Measurements from ENCODE around the gene ALPI. TPM values are rescaled to one million over a fixed set of nuclear protein-coding genes. Genes with fewer than 3 reads are reported as not detected.

The ALPI gene
- total and polyA plus RNA-seq, 10 of the 15 experiments (the other 5 are each of a cell fraction or from before 2014, with no cell fraction given): not detected

- POLR2A ChIA-PET: no interaction called here
- BruUV-seq (replicated peaks): no TSS peak
- TF ChIP-seq NRF1 (conservative IDR thresholded peaks at IDR 0.05; ENCODE audit: low read depth, low read length) (no peak), JUNB (IDR thresholded peaks at IDR 0.05) (no peak), MEF2B (IDR thresholded peaks at IDR 0.05; ENCODE audit: partially characterized antibody, poor library complexity, severe bottlenecking) (no peak), NFXL1 (IDR thresholded peaks at IDR 0.05; ENCODE audit: borderline replicate concordance) (no peak), IRF4 (IDR thresholded peaks at IDR 0.05; ENCODE audit: low read depth, low read length) (no peak), RUNX3 (IDR thresholded peaks at IDR 0.05; ENCODE audit: low read length) (no peak), ASH2L (IDR thresholded peaks at IDR 0.05; ENCODE audit: borderline replicate concordance, low read depth) (no peak), SIX5 (IDR thresholded peaks at IDR 0.05; ENCODE audit: low read depth, low read length, severe bottlenecking) (no peak), ESRRA (IDR thresholded peaks at IDR 0.05; ENCODE audit: low read length) (no peak), CTCF (IDR thresholded peaks at IDR 0.05 in 2 of 3, conservative IDR thresholded peaks at IDR 0.05 in 1 of 3; ENCODE audit: control insufficient read depth in 2 of 3, extremely low read depth in 1 of 3, insufficient read depth in 1 of 3, low read depth in 3 of 3, low read length in 3 of 3) (no peak), ZNF217 (IDR thresholded peaks at IDR 0.05) (no peak), MXI1 (IDR thresholded peaks at IDR 0.05; ENCODE audit: low read depth, low read length) (no peak), MTA2 (IDR thresholded peaks at IDR 0.05; ENCODE audit: low read depth) (no peak), ZBTB33 (IDR thresholded peaks at IDR 0.05) (no peak), FOS (IDR thresholded peaks at IDR 0.05; ENCODE audit: borderline replicate concordance, extremely low read depth, insufficient read length) (no peak), NR2F1 (conservative IDR thresholded peaks at IDR 0.05) (no peak), IKZF1 (conservative IDR thresholded peaks at IDR 0.05) (no peak), STAT3 (IDR thresholded peaks at IDR 0.05; ENCODE audit: low read depth, low read length) (no peak), RAD21 (IDR thresholded peaks at IDR 0.05; ENCODE audit: insufficient read depth, low read depth, low read length) (no peak), SMAD1 (IDR thresholded peaks at IDR 0.05; ENCODE audit: low read depth, partially characterized antibody) (no peak)
- no peaks in the 10 kb centered on the region for H4K20me1 ChIP-seq (ENCODE audit: control insufficient read depth, insufficient read depth)
- SMC1A ChIA-PET (ENCODE audit: uncharacterized antibody, unreplicated experiment): no interaction called here
- H3K27me3 ChIP-seq (replicated peaks in 1 of 2; ENCODE audit: control insufficient read depth in 2 of 2, insufficient read depth in 2 of 2, low read length in 1 of 2): no peaks in the 10 kb centered on the region; a peak in 1 of 4 replicates
- no peak overlapping the region for H3K27ac ChIP-seq (ENCODE audit: control insufficient read depth, insufficient read depth)
- CTCF ChIA-PET: no interaction called here
- H3K4me2 ChIP-seq (ENCODE audit: control insufficient read depth, insufficient read depth): no peak overlapping the region
- H3K4me1 ChIP-seq (ENCODE audit: control insufficient read depth, insufficient read depth, low read length): no peaks in the 10 kb centered on the region
- DNase-seq (ENCODE audit: low read depth, low spot score) (no peak), ATAC-seq (no peak), FAIRE-seq (no peak)
- H3K9me3 ChIP-seq (replicated peaks; ENCODE audit: control insufficient read depth, insufficient read depth, low read length): no peaks in the 10 kb centered on the region
- in situ Hi-C loops (cut with MboI): no loop called here
- H3K36me3 ChIP-seq (ENCODE audit: control insufficient read depth in 2 of 2, insufficient read depth in 2 of 2, low read length in 1 of 2): no peaks in the 10 kb centered on the region
- no peak overlapping the region for H2AFZ ChIP-seq (ENCODE audit: control insufficient read depth, low read depth, low read length)
- no peak overlapping the region for H3K4me3 ChIP-seq
- H3K9ac ChIP-seq (ENCODE audit: control insufficient read depth, insufficient read depth, low read length): no peak overlapping the region
- WGBS (ENCODE audit: insufficient coverage, insufficient replicate concordance, low lambda C conversion rate, missing lambda C conversion rate): 64% methylated on average over 11 of the region's 11 CpGs
- no peaks in the 10 kb centered on the region for H3K79me2 ChIP-seq (ENCODE audit: control insufficient read depth, insufficient read depth, low read length)
- RAD21 ChIA-PET (ENCODE audit: unreplicated experiment): no interaction called here
- intact Hi-C loops (cut with micrococcal nuclease; ENCODE audit: unreplicated experiment): no loop called here
Measured at GRCh38 chr2:232459419-232460035, 3.6 kb downstream of the ALPI start.
